DMS153 treated with DMSO at 0.1 percent for 48 hours (cell line): Measurements from ENCODE around the gene ERBB2.

Source experiments
- DNase-seq: peaks from one replicate; lab custom pipeline; 2025; ENCODE audit not compliant: unreplicated experiment; lab: John Stamatoyannopoulos, UW

The ERBB2 gene

DNA sequence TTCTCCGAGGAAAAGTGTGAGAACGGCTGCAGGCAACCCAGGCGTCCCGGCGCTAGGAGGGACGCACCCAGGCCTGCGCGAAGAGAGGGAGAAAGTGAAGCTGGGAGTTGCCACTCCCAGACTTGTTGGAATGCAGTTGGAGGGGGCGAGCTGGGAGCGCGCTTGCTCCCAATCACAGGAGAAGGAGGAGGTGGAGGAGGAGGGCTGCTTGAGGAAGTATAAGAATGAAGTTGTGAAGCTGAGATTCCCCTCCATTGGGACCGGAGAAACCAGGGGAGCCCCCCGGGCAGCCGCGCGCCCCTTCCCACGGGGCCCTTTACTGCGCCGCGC lies at the start of gene ERBB2:
ERBB2 (plus strand) TSS at position 247 of the 330 bp plus-strand sequence. CDS start 175 bp downstream, outside the sequence.
- DNase-seq, result no peak

DNA sequence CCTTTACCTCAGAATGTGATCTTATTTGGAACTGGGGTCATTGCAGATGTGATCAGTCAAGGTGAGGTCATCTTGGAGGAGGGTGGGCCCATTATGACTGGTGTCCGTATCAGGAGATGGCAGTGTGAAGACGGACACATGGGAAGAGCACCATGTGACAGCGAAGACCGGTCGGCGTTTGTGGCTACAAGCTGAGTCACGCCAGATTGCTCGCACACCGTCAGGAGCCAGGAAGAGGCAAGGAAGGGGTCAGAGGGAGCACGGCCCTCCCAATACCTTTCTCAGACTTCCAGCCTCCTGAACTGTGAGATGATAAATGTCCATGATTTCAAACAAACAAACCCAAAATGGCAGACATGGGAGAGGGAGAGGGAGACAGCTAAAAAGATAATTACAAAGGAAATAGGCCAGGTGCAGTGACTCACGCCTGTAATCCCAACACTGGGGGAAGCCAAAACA lies 49.7 kb upstream of the ERBB2 start:
- no peak for DNase-seq

DNA sequence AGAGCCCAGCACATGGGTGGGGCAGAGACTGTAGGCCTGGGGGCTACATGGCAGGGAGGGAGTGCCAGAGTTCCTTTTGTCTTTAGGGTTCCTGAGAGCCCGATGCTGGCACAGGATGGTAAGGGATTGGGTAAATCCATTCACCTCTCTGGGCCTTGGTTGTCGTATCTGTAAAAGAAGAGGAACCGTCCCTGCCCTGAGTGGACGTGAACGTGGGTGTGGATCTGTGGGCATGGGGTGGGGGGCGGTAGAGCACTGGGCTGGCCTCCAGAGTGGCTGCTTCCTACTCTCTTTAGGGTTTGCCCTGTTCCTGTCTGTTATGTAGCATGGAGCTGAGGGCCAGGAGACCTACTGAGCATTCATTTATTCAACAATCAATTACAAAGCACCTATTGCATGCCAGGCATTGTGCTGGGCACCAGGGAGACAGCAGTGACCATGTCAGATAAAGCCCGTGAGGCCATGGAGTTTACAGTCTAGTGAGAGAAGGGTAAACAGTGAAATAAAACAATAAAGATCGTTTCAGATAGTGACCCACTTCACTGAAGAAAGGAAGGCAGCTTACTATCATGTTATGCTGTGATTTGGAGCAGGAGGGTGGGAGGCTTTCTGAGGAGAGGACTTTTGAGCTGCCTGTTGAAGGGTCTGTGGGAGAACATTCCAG lies 47.8 kb upstream of the ERBB2 start:
- DNase-seq, result no peak

DNA sequence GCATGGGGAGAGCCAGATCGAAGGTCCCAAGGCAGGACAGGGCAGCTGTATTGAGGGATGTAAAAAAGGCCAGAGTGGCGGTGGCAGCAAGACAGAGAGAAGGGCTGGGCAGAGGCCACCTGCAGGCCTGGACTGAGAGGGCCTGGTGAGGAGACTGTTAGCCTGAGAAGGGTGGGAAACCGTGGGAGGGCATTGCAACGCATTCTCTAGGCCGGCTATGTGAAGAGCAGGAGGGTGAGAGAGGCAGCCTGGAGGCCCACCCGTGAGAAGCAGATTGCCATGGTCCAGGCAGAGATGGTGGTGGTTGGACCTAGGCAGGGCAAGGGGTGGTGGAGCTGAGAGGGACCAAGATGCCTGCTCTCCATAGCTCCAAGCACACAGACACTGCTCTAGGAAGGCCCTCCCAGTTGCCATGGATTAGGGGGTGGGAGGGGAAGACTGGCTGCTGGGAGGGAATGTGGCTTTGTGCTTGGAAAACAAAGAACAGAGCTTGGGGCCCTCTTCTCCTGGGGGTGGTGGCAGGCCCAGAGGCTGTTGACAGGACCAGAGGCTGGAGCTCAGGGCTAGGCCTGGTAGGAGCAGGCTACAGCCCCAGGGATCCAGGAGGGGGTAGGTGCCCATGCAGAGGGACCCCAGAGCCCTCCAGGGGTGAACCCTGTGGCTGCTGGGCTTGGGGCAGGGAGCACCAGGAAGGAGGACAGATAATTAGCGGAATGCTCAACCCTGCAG lies 47.1 kb upstream of the ERBB2 start:
- no peak for DNase-seq

DNA sequence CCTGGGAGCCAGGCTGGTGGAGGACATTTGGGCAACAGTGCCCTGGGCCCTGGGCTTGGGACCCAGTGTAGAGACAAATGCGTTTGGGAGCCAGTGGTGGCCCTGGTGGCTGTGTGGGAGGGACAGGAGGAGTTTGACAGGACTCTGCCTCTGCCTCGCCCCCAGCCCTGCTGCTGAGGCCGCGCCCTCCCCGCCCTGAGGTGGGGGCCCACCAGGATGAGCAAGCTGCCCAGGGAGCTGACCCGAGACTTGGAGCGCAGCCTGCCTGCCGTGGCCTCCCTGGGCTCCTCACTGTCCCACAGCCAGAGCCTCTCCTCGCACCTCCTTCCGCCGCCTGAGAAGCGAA lies 46.6 kb upstream of the ERBB2 start:
- DNase-seq, result no peak

DNA sequence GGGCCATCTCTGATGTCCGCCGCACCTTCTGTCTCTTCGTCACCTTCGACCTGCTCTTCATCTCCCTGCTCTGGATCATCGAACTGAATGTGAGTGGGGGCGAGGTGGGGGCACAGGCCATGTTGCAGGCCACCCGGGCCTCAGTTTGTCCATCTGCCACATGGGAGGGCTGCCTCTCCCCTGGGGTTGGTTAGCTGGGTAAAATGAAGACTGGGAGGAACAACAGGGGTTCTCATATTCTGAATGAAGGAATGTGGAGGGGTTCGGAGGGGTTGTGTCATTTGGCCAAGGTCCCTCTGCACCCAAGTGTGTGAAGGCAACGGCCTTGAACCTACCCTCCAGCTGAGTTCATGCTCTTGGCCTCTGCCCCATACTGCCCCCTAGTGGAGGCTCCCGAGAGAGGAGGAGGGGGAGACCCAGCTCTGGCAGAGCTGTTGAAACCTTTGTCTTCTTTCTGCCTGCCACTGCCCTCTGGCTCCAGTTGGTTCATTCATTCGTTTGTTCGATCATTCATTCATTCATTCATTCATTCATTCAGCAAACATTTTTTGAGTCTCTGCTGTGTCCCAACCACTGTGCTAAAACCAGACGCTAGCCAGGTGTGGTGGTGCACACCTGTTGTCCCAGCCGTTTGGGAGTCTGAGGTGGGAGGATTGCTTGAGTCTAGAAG lies 46.1 kb upstream of the ERBB2 start:
- no peak for DNase-seq

- no peak for DNase-seq
These were observed 44.8 kb upstream of the ERBB2 start for GRCh38 chr17:39655105-39655504.

- DNase-seq, result no peak
These were observed 41.5 kb upstream of the ERBB2 start for GRCh38 chr17:39658346-39658745.

DNA sequence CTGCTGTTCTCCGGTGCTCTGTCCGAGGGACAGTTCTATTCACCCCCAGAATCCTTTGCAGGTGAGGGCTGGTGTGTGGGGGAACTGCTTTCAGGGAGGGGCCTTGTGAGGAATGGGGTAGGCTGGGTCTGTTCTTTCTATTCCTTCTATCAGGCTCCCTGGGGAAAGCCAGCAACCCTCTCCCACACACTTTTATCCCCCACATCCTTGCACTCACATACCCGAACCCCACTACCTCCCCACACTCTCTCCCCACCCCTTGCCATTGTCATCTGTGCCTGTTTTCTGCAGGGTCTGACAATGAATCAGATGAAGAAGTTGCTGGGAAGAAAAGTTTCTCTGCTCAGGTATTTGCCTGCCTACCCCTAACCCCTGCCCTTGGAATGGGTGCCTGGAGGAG lies 41.1 kb upstream of the ERBB2 start:
- no peak for DNase-seq

GRCh38 chr17:39659279-39660010 lies 40.4 kb upstream of the ERBB2 start:
- no peak for DNase-seq

GRCh38 chr17:39660011-39660360 lies 39.9 kb upstream of the ERBB2 start:
- DNase-seq, result no peak

DNA sequence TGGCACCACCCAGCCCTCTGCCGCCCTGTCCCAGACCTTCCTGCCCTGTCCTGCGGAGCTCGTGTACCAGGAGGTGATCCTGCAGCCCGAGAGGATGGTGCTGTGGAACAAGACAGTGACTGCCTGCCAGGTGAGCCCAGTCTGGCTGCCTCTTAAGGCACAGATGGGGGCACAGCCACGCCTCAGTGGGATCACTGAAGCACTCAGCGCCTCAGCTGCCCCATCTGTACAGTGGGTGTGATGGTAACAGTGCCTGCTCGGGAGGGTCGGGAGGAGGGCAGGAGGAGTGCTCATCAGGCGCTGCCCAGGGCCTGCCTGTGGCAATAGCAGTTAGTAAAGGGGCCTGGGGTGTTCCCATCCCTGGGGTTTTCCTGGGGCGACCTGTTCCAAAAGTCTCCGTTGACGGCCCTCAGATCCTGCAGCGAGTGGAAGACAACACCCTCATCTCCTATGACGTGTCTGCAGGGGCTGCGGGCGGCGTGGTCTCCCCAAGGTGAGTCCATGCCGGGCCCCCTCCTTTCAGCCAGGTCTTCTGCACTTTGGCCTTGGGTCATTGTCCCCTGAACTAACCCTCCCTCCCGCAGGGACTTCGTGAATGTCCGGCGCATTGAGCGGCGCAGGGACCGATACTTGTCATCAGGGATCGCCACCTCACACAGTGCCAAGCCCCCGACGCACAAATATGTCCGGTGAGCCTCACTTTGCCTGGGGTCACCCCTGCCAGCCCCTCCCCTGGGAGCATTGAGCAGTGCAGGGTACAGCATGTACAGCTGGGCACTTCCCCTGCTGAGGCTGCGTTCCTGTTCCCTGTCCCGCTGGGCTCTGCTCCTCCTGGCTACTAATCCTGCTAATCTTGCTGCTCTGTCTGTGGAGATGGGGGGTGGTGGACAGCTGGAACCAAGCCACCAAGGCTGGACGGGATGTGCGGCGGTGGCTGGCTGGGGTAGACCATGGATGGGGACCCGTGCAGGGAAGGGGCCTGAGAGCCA lies 39.2 kb upstream of the ERBB2 start:
- DNase-seq, result no peak

GRCh38 chr17:39661744-39662541 lies 37.9 kb upstream of the ERBB2 start:
- no peak for DNase-seq

- no peak for DNase-seq
These were observed 37.1 kb upstream of the ERBB2 start for GRCh38 chr17:39662551-39663339.

GRCh38 chr17:39663340-39663687 lies 36.5 kb upstream of the ERBB2 start:
- no peak for DNase-seq

DNA sequence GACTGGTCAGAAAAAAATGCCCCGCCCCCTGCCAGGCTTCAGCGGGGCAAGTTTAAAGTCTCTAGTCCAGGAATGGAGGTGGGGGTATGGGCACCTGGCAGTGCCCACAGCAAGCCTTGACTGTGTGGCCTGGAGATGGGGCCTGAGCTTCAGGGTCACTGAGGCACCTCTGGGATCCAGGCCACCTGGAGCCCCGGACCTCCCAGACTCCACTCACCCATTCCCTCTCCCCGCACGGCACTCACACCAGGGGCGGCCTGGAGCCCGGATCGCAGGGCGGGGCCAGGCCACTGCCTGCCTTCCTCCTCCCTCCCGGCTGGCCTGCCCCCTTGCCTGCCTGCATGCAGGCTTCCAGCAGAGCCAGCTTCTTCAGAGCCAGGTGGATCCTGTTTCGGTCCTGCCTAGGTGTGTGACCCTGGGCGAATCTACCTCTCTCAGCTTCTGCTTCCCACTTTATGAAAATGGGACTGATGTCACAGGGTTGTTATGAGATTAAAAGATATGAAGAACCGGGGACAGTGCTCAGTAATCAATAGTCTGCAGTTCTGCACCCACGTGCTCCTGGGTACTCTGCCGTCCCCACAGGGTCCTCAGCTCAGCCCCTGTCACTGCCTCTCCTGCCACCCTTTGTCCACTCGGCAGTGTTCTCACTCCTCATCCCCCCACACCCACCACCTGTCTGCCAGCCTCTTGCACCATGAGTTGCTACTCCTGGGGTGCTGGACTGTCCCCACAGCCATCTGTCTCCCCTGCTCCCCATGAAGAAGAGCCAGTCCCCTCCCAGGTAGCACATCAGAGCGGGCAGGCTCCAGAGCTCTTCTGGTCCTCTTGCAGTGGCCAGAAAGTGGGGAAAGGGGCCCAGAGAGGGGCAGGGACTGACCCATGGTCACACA lies 35.9 kb upstream of the ERBB2 start:
- DNase-seq, result no peak

DNA sequence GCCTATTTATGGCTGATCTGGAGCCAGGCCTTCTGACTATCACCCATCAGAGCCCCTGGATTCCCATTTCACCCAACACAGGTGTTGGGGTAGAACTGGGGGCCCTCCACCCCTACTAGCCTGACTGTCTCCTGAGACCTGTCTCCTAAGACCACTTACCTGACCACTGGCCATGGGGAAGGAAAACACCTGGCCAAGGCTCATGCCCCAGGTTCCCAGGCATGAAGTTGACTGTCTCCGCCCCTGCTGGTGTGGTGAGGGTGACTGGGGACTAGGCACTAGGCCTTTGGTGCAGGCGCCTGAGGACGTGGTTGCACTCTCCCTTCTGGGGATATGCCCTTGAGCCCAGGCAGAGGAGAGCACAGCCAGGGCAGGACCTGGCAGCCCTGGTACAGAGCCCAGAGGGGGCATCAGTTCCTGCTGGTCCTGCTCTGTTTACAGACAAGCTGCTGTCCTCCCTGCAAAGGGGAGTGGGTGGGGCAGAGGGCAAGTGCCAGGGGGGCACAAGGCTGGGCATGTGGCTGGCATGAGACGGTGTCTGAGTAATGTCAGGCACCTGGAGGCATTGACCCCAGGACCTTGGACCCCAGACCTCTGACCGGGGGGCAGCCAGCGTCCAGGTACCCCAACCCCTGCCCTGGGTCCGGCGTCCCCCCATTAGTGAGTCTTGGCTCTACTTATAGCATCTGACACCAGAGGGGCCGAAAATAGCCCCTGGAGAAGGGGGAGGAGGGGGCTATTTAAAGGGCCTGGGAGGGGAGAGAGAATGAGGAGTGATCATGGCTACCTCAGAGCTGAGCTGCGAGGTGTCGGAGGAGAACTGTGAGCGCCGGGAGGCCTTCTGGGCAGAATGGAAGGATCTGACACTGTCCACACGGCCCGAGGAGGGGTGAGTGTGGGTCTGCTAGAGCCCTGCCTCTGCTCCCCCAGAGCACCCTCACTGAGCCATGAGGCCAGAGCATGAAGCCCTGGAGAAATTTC lies 35.0 kb upstream of the ERBB2 start, which contains the start of gene TCAP:
TCAP (plus strand) TSS at position 769 of the 981 bp plus-strand sequence; CDS start at position 780, 11 bp downstream.
- no peak for DNase-seq
